WTC11 (cell line): ENCODE measurements around the gene GBF1. TPM values are rescaled to one million over a fixed set of nuclear protein-coding genes. Genes with fewer than 3 reads are reported as not detected.

Source experiments
- AR ChIP-seq: fragments of 250-450 bp; sonication (Bioruptor Pico); IDR thresholded peaks from 2 replicates; pipeline ENCODE4 v1.9.0; 2021; ENCODE audit warnings: mild to moderate bottlenecking
- ATF1 ChIP-seq: sonication (generic); formaldehyde crosslinking; IDR thresholded peaks from 2 replicates; pipeline ENCODE4 v1.8.1; 2023; ENCODE audit warnings: mild to moderate bottlenecking, moderate library complexity, missing genetic modification reagents
- ETV6 ChIP-seq: sonication (generic); formaldehyde crosslinking; IDR thresholded peaks from 2 replicates; pipeline ENCODE4 v1.8.1; 2022; ENCODE audit warnings: mild to moderate bottlenecking, missing genetic modification reagents
- GABPB1 ChIP-seq: sonication (generic); formaldehyde crosslinking; IDR thresholded peaks from 2 replicates; pipeline ENCODE4 v1.8.1; 2023; ENCODE audit warnings: mild to moderate bottlenecking, missing genetic modification reagents
- HMGXB4 ChIP-seq: sonication (generic); formaldehyde crosslinking; IDR thresholded peaks from 2 replicates; pipeline ENCODE4 v1.8.1; 2023; ENCODE audit warnings: mild to moderate bottlenecking, moderate library complexity, missing genetic modification reagents
- IRF2 ChIP-seq: sonication (generic); formaldehyde crosslinking; IDR thresholded peaks from 2 replicates; pipeline ENCODE4 v1.8.0; 2022; ENCODE audit warnings: low read depth, missing genetic modification reagents, borderline replicate concordance
- MAX ChIP-seq: sonication (generic); formaldehyde crosslinking; IDR thresholded peaks from 2 replicates; pipeline ENCODE4 v1.8.0; 2022; ENCODE audit warnings: mild to moderate bottlenecking, missing genetic modification reagents
- NFATC4 ChIP-seq: fragments of 250-450 bp; sonication (Bioruptor Pico); IDR thresholded peaks from 2 replicates; pipeline ENCODE4 v1.9.0; 2021; ENCODE audit warnings: mild to moderate bottlenecking
- NR1H2 ChIP-seq: sonication (generic); formaldehyde crosslinking; IDR thresholded peaks from 2 replicates; pipeline ENCODE4 v1.9.0; 2021; ENCODE audit warnings: mild to moderate bottlenecking, moderate library complexity, missing genetic modification reagents
- NR2C2 ChIP-seq: sonication (generic); formaldehyde crosslinking; IDR thresholded peaks from 2 replicates; pipeline ENCODE4 v1.8.0; 2022; ENCODE audit warnings: mild to moderate bottlenecking, missing genetic modification reagents
- RORB ChIP-seq: fragments of 250-450 bp; sonication (Bioruptor Pico); IDR thresholded peaks from 2 replicates; pipeline ENCODE4 v1.9.0; 2021; ENCODE audit warnings: mild to moderate bottlenecking
- SMAD4 ChIP-seq: sonication (generic); formaldehyde crosslinking; IDR thresholded peaks from 2 replicates; pipeline ENCODE4 v1.8.0; 2022; ENCODE audit warnings: mild to moderate bottlenecking, missing genetic modification reagents
- TP53 ChIP-seq: sonication (generic); formaldehyde crosslinking; IDR thresholded peaks from 2 replicates; pipeline ENCODE4 v1.8.1; 2023; ENCODE audit warnings: mild to moderate bottlenecking, missing genetic modification reagents
- USF2 ChIP-seq: sonication (generic); formaldehyde crosslinking; IDR thresholded peaks from 2 replicates; pipeline ENCODE4 v1.8.1; 2023; ENCODE audit warnings: mild to moderate bottlenecking, missing genetic modification reagents, moderate library complexity
- ZBTB43 ChIP-seq: sonication (generic); formaldehyde crosslinking; IDR thresholded peaks from 2 replicates; pipeline ENCODE4 v1.8.1; 2023; ENCODE audit warnings: mild to moderate bottlenecking, missing genetic modification reagents
- ZNF317 ChIP-seq: sonication (generic); formaldehyde crosslinking; IDR thresholded peaks from 2 replicates; pipeline ENCODE4 v1.8.1; 2023; ENCODE audit warnings: low read depth, mild to moderate bottlenecking, moderate library complexity, missing genetic modification reagents, borderline replicate concordance
- ZNF423 ChIP-seq: fragments of 250-450 bp; sonication (Bioruptor Pico); IDR thresholded peaks from 2 replicates; pipeline ENCODE4 v2.1.2; 2022; ENCODE audit warnings: mild to moderate bottlenecking, moderate library complexity
- ZNF512 ChIP-seq: sonication (generic); formaldehyde crosslinking; IDR thresholded peaks from 2 replicates; pipeline ENCODE4 v1.8.1; 2022; ENCODE audit warnings: missing genetic modification reagents, borderline replicate concordance
- total RNA-seq: library from RNA; stranded (reverse); gene quantifications from 3 replicates; pipeline ENCODE4 v1.2.3, GENCODE V29; 2021

Gene GBF1
- total RNA-seq, 1 experiment from 2014 or later = 32.4 TPM

- peak; percentile 78 for TF ChIP-seq HMGXB4 (CRISPR knock-in tag)
- TF ChIP-seq GABPB1 = 0 out of 2 replicates have a peak, but pooled peaks have one; percentile 13
- TF ChIP-seq ETV6 = peak; percentile 99
- peak; percentile 60; the same call in 1 of the 2 replicates for TF ChIP-seq MAX (CRISPR knock-in tag)
- no peak for TF ChIP-seq NR1H2
- TF ChIP-seq ZBTB43 = 0 out of 2 replicates have a peak, but pooled peaks have one; percentile 25
- no peak for TF ChIP-seq IRF2 (CRISPR knock-in tag)
- TF ChIP-seq ZNF317 = no peak
- peak; percentile 3; the same call in 1 of the 2 replicates for TF ChIP-seq ZNF423 (CRISPR knock-in tag)
- TF ChIP-seq USF2 (CRISPR knock-in tag) = no peak
- peak; percentile 59; the same call in 1 of the 2 replicates for TF ChIP-seq SMAD4
- no peak for TF ChIP-seq NR2C2 (CRISPR knock-in tag)
- no peak for TF ChIP-seq TP53 (CRISPR knock-in tag)
- no peak for TF ChIP-seq AR (CRISPR knock-in tag)
- no peak for TF ChIP-seq RORB
- no peak for TF ChIP-seq ZNF512 (CRISPR knock-in tag)
- no peak for TF ChIP-seq ATF1 (CRISPR knock-in tag)
- TF ChIP-seq NFATC4 (CRISPR knock-in tag) = no peak
Observed at GRCh38 chr10:102394079-102394800, 148.9 kb downstream of the GBF1 start (continued).
